K562 (cell line): ENCODE measurements around the gene CCDC92. TPM values are rescaled to one million over a fixed set of nuclear protein-coding genes. Genes with fewer than 3 reads are reported as not detected.

Experiments used
- ATAC-seq: fragments of 200-7000 bp; cut with Tn5 transposase; 3 replicates; pipeline ENCODE4 v1.9.1; 2020; ENCODE audit warnings: moderate library complexity
- BruUV-seq: library from RNA; stranded (reverse); fragments of 400-500 nt; replicated peaks from 2 replicates; lab custom pipeline; 2021; lab: Mats Ljungman, UMichigan
- CTCF ChIA-PET: fragments of 300-600 bp; formaldehyde crosslinking; extraction: SDS; loops from one replicate; lab custom pipeline; 2021; ENCODE audit warnings: low intra/inter-chr PET ratio; lab: Yijun Ruan, JAX
- POLR2A ChIA-PET: fragments of 300-600, 350-650 bp; sonication (Branson Sonifier 250); formaldehyde crosslinking; extraction: SDS; loops from one replicate; lab custom pipeline; 2021; ENCODE audit warnings: antibody characterized with exemption, inconsistent platforms; lab: Yijun Ruan, JAX
- DNase-seq, 4 experiments: peaks; one replicate each; pipeline versions ENCODE4 v3.0.0 to v3.0.0-alpha.2; 2011 to 2018; ENCODE audit warnings: low spot score in 3 of 4, mixed read lengths in 3 of 4; ENCODE audit errors: extremely low read depth in 1 of 4
- FAIRE-seq: peaks from 2 replicates; lab custom pipeline; 2011; peaks lifted over from hg19 to GRCh38; lab: Jason Lieb, UNC
- H2AFZ ChIP-seq: 2 replicates; pipeline ENCODE4 v1.6.0; 2011; ENCODE audit warnings: low read depth, low read length, control low read depth, inconsistent platforms
- H3K27ac ChIP-seq: fragments of 200-600 bp; 3 replicates; pipeline ENCODE4 v1.8.0; 2011; ENCODE audit warnings: low read depth, mild to moderate bottlenecking, control low read depth, inconsistent platforms, low read length, moderate library complexity, mixed read lengths; ENCODE audit errors: extremely low read depth
- H3K27me3 ChIP-seq, 2 experiments: fragments of 300-600 bp in 1 of 2; 2 replicates in 1 of 2; 3 replicates in 1 of 2; pipeline versions ENCODE4 v1.6.0 to v1.8.0; 2011; ENCODE audit warnings: inconsistent platforms in 2 of 2, low read length in 2 of 2, mild to moderate bottlenecking in 1 of 2, mixed read lengths in 1 of 2, moderate library complexity in 1 of 2; ENCODE audit not compliant: control insufficient read depth in 2 of 2, insufficient read depth in 2 of 2
- H3K36me3 ChIP-seq: fragments of 300-600 bp; 3 replicates; pipeline ENCODE4 v1.8.0; 2011; ENCODE audit warnings: mild to moderate bottlenecking, low read length, inconsistent platforms; ENCODE audit not compliant: control insufficient read depth, insufficient read depth
- H3K4me1 ChIP-seq, 2 experiments: fragments of 200-600 bp in 1 of 2; replicated peaks in 1 of 2; 2 replicates in 1 of 2; 3 replicates in 1 of 2; pipeline versions ENCODE4 v1.5.1 to v1.8.0; 2011; ENCODE audit warnings: inconsistent platforms in 2 of 2, low read length in 2 of 2, mild to moderate bottlenecking in 1 of 2, mixed read lengths in 1 of 2, moderate library complexity in 1 of 2; ENCODE audit not compliant: control insufficient read depth in 2 of 2, insufficient read depth in 2 of 2
- H3K4me2 ChIP-seq: 2 replicates; pipeline ENCODE4 v1.6.1; 2011; ENCODE audit warnings: low read length, control low read depth, inconsistent platforms, mixed read lengths; ENCODE audit not compliant: insufficient read depth
- H3K4me3 ChIP-seq: fragments of 200-600 bp; sonication (generic), shearing (Covaris generic); 2 replicates; pipeline ENCODE4 v1.5.1; 2016; ENCODE audit warnings: control low read depth, inconsistent platforms
- H3K79me2 ChIP-seq: fragments of 200-600 bp; 3 replicates; pipeline ENCODE4 v1.8.0; 2011; ENCODE audit warnings: low read length, inconsistent platforms; ENCODE audit not compliant: control insufficient read depth, insufficient read depth
- H3K9ac ChIP-seq, 2 experiments: 2 replicates each; pipeline versions ENCODE4 v1.6.0 to v1.6.1; 2011; ENCODE audit warnings: low read depth in 2 of 2, low read length in 2 of 2, control low read depth in 1 of 2, inconsistent platforms in 1 of 2, mild to moderate bottlenecking in 1 of 2, mixed read lengths in 1 of 2; ENCODE audit not compliant: insufficient read depth in 1 of 2
- H3K9me1 ChIP-seq: one replicate; pipeline ENCODE4 v1.6.0; 2011; ENCODE audit warnings: inconsistent platforms, mild to moderate bottlenecking, low read length, moderate library complexity; ENCODE audit not compliant: control insufficient read depth, insufficient read depth
- H3K9me3 ChIP-seq: replicated peaks from 2 replicates; pipeline ENCODE4 v1.5.1; 2011; ENCODE audit warnings: low read depth, low read length, inconsistent platforms; ENCODE audit not compliant: control insufficient read depth, insufficient read depth
- H4K20me1 ChIP-seq: replicated peaks from 2 replicates; pipeline ENCODE4 v1.6.1; 2011; ENCODE audit warnings: low read length, inconsistent platforms, mixed read lengths; ENCODE audit not compliant: control insufficient read depth, insufficient read depth
- BHLHE40 ChIP-seq: IDR thresholded peaks from 2 replicates; pipeline ENCODE4 v1.6.1; 2011; ENCODE audit warnings: low read length, improper control_type of control experiment
- CCNT2 ChIP-seq: IDR thresholded peaks from 2 replicates; pipeline ENCODE4 v1.6.1; 2011; ENCODE audit warnings: borderline replicate concordance, low read depth, mild to moderate bottlenecking, moderate library complexity, mixed read lengths, low read length; ENCODE audit not compliant: insufficient read length; ENCODE audit errors: extremely low read depth
- FOXA1 ChIP-seq: fragments of 450-650 bp; IDR thresholded peaks from 2 replicates; pipeline ENCODE4 v1.6.1; 2016; ENCODE audit warnings: mild to moderate bottlenecking, borderline replicate concordance
- HNRNPL ChIP-seq: fragments of 200-400 bp; formaldehyde crosslinking; IDR thresholded peaks from 2 replicates; pipeline ENCODE4 v1.6.1; 2017; ENCODE audit warnings: low read depth, mild to moderate bottlenecking, low read length
- KLF6 ChIP-seq: fragments of 250-450 bp; sonication (Bioruptor Pico); IDR thresholded peaks from 2 replicates; pipeline ENCODE4 v1.4.0; 2020; ENCODE audit warnings: mild to moderate bottlenecking, moderate library complexity, borderline replicate concordance
- RBM15 ChIP-seq: fragments of 200-400 bp; formaldehyde crosslinking; IDR thresholded peaks from 2 replicates; pipeline ENCODE4 v1.6.1; 2018; ENCODE audit warnings: mild to moderate bottlenecking, low read length, moderate library complexity; ENCODE audit not compliant: insufficient read depth
- TAL1 ChIP-seq: fragments of 450-650 bp; IDR thresholded peaks from 2 replicates; pipeline ENCODE4 v1.6.1; 2016; ENCODE audit warnings: mild to moderate bottlenecking
- TRIM25 ChIP-seq: fragments of 450-650 bp; IDR thresholded peaks from 2 replicates; pipeline ENCODE4 v1.7.0; 2016; ENCODE audit warnings: borderline replicate concordance
- ZFP30 ChIP-seq: fragments of 250-450 bp; sonication (Bioruptor Pico); IDR thresholded peaks from 2 replicates; pipeline ENCODE4 v1.8.0; 2022; ENCODE audit warnings: moderate library complexity, mild to moderate bottlenecking, inconsistent platforms, borderline replicate concordance
- ZKSCAN3 ChIP-seq: fragments of 250-450 bp; sonication (Bioruptor Pico); IDR thresholded peaks from 2 replicates; pipeline ENCODE4 v1.4.0; 2020
- ZNF121 ChIP-seq: sonication (generic); formaldehyde crosslinking; conservative IDR thresholded peaks from 2 replicates; pipeline ENCODE4 v1.8.0; 2022; ENCODE audit warnings: missing genetic modification reagents
- WGBS: fragments of 100-300 bp; shearing (Covaris generic); methylation state at CpG from one replicate; pipeline ENCODE4 v1.1.6; 2016; ENCODE audit warnings: low coverage, mixed read lengths; ENCODE audit not compliant: insufficient coverage; ENCODE audit errors: missing lambda C conversion rate; 5-methylcytosine and 5-hydroxymethylcytosine counted together
- in situ Hi-C: fragments of 300-500 bp; cut with MboI; formaldehyde crosslinking; loops from 4 replicates; pipeline ENCODE4 v1.15.0; 2018; ENCODE audit warnings: inconsistent platforms, mixed read lengths
- intact Hi-C: fragments of 100-400 bp; cut with micrococcal nuclease; formaldehyde crosslinking; loops from 2 replicates; pipeline ENCODE4 v1.14.2; 2022
- polyA plus RNA-seq, 8 experiments: library from polyadenylated mRNA; depleted of rRNA in 4 of 8; stranded (reverse) in 5 of 8; unstranded in 3 of 8; fragments of >200 nt; fragmentation: Nextera tagmentation in 2 of 8; fragmentation: Illumina TruSeq in 1 of 8; extraction: Ambion mirVana in 2 of 8; extraction: Trizol in 1 of 8; gene quantifications; 2 replicates each; pipeline versions ENCODE4 v1.2.1 to v1.2.3, GENCODE V29; 2011 to 2014; ENCODE audit warnings: inconsistent platforms in 1 of 8, missing spikeins in 1 of 8
- total RNA-seq, 7 experiments: library from RNA; depleted of rRNA in 6 of 7; stranded (reverse); fragments of >200 nt in 6 of 7; fragmentation: Illumina TruSeq in 2 of 7; extraction: Trizol in 2 of 7; gene quantifications; 2 replicates each; pipeline versions ENCODE4 v1.2.1 to v1.2.3, GENCODE V29; 2011 to 2021; ENCODE audit warnings: low replicate concordance in 1 of 7
- TF ChIP-seq, protein P1 (sequence below): sonication (generic); formaldehyde crosslinking; IDR thresholded peaks from 2 replicates; pipeline ENCODE4 v1.8.1; 2023; ENCODE audit warnings: mild to moderate bottlenecking, missing genetic modification reagents, moderate library complexity
- TF ChIP-seq, protein P2 (sequence below): fragments of 450-650 bp; IDR thresholded peaks from 2 replicates; pipeline ENCODE4 v1.6.1; 2016; ENCODE audit warnings: missing biosample characterization, missing genetic modification characterization

CCDC92 gene
- total and polyA plus RNA-seq, 9 of the 15 experiments (the other 6 are each of a cell fraction or from before 2014, with no cell fraction given), result 0.27 to 5.9 (median 2.1) TPM

DNA sequence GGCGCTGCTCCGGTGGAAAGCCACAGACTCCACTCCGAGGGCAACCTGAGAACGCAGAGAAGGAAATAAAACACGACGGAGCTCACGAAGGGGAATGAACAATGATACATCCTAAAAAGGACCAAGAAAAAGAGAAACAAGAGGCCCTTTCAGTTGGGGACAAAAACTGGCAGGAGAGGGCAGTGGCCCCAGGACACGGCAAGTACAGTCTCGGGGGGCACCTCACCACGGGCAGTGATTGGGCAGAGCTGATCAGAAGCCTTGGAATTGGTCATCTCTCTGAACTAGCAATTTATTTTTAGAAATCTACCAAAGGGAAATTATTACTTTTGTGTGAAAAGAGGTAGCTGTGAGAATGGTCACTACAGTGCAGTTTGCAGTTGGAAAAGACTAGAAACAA is 27.9 kb downstream of the CCDC92 start (continued):
- TF ChIP-seq TRIM25 (no peak), ZNF121 (CRISPR knock-in tag) (no peak), KLF6 (CRISPR knock-in tag) (no peak), HNRNPL (no peak), BHLHE40 (no peak)

GRCh38 chr12:123943816-123944215 is 28.8 kb downstream of the CCDC92 start:
- no peak for DNase-seq
- in situ Hi-C loops, result no loop called here
- no peaks in the 10 kb centered on the region for H3K36me3 ChIP-seq
- H3K27me3 ChIP-seq, result peaks cover 35 to 55% of the 10 kb centered on the region in 2 experiments; a peak in 4 of 5 replicates
- WGBS, result 7% methylated on average over 5 of the region's 5 CpGs
- no peak overlapping the region for H3K27ac ChIP-seq
- H4K20me1 ChIP-seq, result no peaks in the 10 kb centered on the region
- no peaks in the 10 kb centered on the region; the same call in 1 of the 2 replicates for H3K9me3 ChIP-seq
- H3K4me1 ChIP-seq, result peaks cover 0 to 7% of the 10 kb centered on the region in 2 experiments; a peak in 2 of 5 replicates
- no peak overlapping the region for H2AFZ ChIP-seq
- no peaks in the 10 kb centered on the region for H3K79me2 ChIP-seq
- TF ChIP-seq ZKSCAN3 (CRISPR knock-in tag) (no peak), FOXA1 (no peak), TAL1 (no peak), CCNT2 (no peak), ZFP30 (CRISPR knock-in tag) (no peak), RBM15 (no peak)
- TF ChIP-seq, protein P1, sequence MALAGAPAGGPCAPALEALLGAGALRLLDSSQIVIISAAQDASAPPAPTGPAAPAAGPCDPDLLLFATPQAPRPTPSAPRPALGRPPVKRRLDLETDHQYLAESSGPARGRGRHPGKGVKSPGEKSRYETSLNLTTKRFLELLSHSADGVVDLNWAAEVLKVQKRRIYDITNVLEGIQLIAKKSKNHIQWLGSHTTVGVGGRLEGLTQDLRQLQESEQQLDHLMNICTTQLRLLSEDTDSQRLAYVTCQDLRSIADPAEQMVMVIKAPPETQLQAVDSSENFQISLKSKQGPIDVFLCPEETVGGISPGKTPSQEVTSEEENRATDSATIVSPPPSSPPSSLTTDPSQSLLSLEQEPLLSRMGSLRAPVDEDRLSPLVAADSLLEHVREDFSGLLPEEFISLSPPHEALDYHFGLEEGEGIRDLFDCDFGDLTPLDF (CRISPR knock-in tag), result no peak
- TF ChIP-seq, protein P2, sequence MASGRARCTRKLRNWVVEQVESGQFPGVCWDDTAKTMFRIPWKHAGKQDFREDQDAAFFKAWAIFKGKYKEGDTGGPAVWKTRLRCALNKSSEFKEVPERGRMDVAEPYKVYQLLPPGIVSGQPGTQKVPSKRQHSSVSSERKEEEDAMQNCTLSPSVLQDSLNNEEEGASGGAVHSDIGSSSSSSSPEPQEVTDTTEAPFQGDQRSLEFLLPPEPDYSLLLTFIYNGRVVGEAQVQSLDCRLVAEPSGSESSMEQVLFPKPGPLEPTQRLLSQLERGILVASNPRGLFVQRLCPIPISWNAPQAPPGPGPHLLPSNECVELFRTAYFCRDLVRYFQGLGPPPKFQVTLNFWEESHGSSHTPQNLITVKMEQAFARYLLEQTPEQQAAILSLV (tag), result no peak
- TF ChIP-seq, all 486 proteins: peak for 0
- no peak overlapping the region for H3K4me2 ChIP-seq
- ChIA-PET POLR2A (interaction anchor here (0.9 to 1.6 kb wide), 3 partner anchors 12 to 28 kb away, joined by 3 to 4 read pairs (median 4); no protein-coding TSS in a partner anchor), CTCF (no interaction called here)
- ATAC-seq (no peak), FAIRE-seq (no peak)
- no peaks in the 10 kb centered on the region for H3K9me1 ChIP-seq
- intact Hi-C loops, result no loop called here
- BruUV-seq, result no TSS peak
- H3K4me3 ChIP-seq, result no peak overlapping the region
- H3K9ac ChIP-seq, result no peak overlapping the region
